Measurements from ENCODE around the gene HJV. TPM values are rescaled to one million over a fixed set of nuclear protein-coding genes. Genes with fewer than 3 reads are reported as not detected.
A peak's percentile ranks its signal among the peaks of the same experiment; 100 is the strongest.

HJV gene
- total RNA-seq, 1 experiment from 2014 or later, result 0.12 TPM

- no peak for DNase-seq (ENCODE audit: low read depth)
Measured at GRCh38 chr1:145992958-145993617, 28.4 kb downstream of the HJV start.

GRCh38 chr1:145992502-145992936, 29.0 kb downstream of the HJV start:
- no peak for DNase-seq (ENCODE audit: low read depth)

GRCh38 chr1:145991735-145992412, 29.7 kb downstream of the HJV start:
- DNase-seq (ENCODE audit: low read depth), result no peak

GRCh38 chr1:145990249-145990855, 31.2 kb downstream of the HJV start:
- no peak for DNase-seq (ENCODE audit: low read depth)

- DNase-seq (ENCODE audit: low read depth), result no peak
Measured at GRCh38 chr1:145988773-145989172, 32.8 kb downstream of the HJV start.

GRCh38 chr1:145987926-145988325, 33.6 kb downstream of the HJV start:
- DNase-seq (ENCODE audit: low read depth), result no peak

GRCh38 chr1:145986551-145986950, 35.0 kb downstream of the HJV start:
- no peak for DNase-seq (ENCODE audit: low read depth)

- DNase-seq (ENCODE audit: low read depth), result peak; percentile 67
Measured at GRCh38 chr1:145985502-145986439, 35.8 kb downstream of the HJV start.

- DNase-seq (ENCODE audit: low read depth), result no peak
Measured at GRCh38 chr1:145985129-145985501, 36.4 kb downstream of the HJV start.

- no peak for DNase-seq (ENCODE audit: low read depth)
Measured at GRCh38 chr1:145983960-145984830, 37.3 kb downstream of the HJV start.

- DNase-seq (ENCODE audit: low read depth), result no peak
Measured at GRCh38 chr1:145983206-145983675, 38.3 kb downstream of the HJV start.

GRCh38 chr1:145982010-145982723, 39.4 kb downstream of the HJV start:
- DNase-seq (ENCODE audit: low read depth), result no peak

GRCh38 chr1:145980457-145980994, 41.0 kb downstream of the HJV start:
- no peak for DNase-seq (ENCODE audit: low read depth)

- peak; percentile 35 for DNase-seq (ENCODE audit: low read depth)
Measured at GRCh38 chr1:145979746-145980456, 41.6 kb downstream of the HJV start.

GRCh38 chr1:145978854-145979745, 42.4 kb downstream of the HJV start:
- peak; percentile 100 for DNase-seq (ENCODE audit: low read depth)

GRCh38 chr1:145978471-145978853, 43.1 kb downstream of the HJV start:
- no peak for DNase-seq (ENCODE audit: low read depth)

- DNase-seq (ENCODE audit: low read depth), result peak; percentile 77
Measured at GRCh38 chr1:145977486-145978470, 43.8 kb downstream of the HJV start.
